Measurements from ENCODE around the gene RPL3. TPM values are rescaled to one million over a fixed set of nuclear protein-coding genes. Genes with fewer than 3 reads are reported as not detected.

The RPL3 gene
- total and polyA plus RNA-seq, 7 experiments from 2014 or later, result 1,611 to 5,509 (median 3,848) TPM

GRCh38 chr22:39303358-39303757 lies 16.1 kb downstream of the RPL3 start:
- peaks cover 0 to 4% of the 10 kb centered on the region in 2 donors for H3K27me3 ChIP-seq (ENCODE audit: control insufficient read depth in 2 of 2, insufficient read depth in 2 of 2, low read length in 2 of 2)
- H3K4me3 Mint-ChIP-seq, result no peak overlapping the region
- ATAC-seq, result no peak
- no peak overlapping the region for H3K27ac ChIP-seq (ENCODE audit: low read depth, low read length)
- ChIA-PET POLR2A (interaction anchor here (1.3 kb wide), 1 partner anchor 132 kb away, joined by 4 read pairs; no protein-coding TSS in a partner anchor), CTCF (interaction anchor here (5.7 kb wide), 1 partner anchor 133 kb away, joined by 83 read pairs; no protein-coding TSS in a partner anchor)
- no peaks in the 10 kb centered on the region for H3K4me1 ChIP-seq (ENCODE audit: control insufficient read depth in 2 of 2, insufficient read depth in 2 of 2, low read length in 2 of 2)
- H3K36me3 ChIP-seq (ENCODE audit: control insufficient read depth in 2 of 3, insufficient read depth in 3 of 3, low read length in 3 of 3), result no peaks in the 10 kb centered on the region
- no peak overlapping the region for H3K4me3 ChIP-seq (ENCODE audit: low read length)
- no peaks in the 10 kb centered on the region for H3K9me3 Mint-ChIP-seq
- intact Hi-C loops (cut with micrococcal nuclease), result no loop called here
- H3K27me3 Mint-ChIP-seq, result peaks cover 8 to 23% (median 13%) of the 10 kb centered on the region in 5 donors
- no peaks in the 10 kb centered on the region for H3K36me3 Mint-ChIP-seq
- no peak overlapping the region for H3K27ac Mint-ChIP-seq
- no peaks in the 10 kb centered on the region for H3K9me3 ChIP-seq (ENCODE audit: control insufficient read depth in 2 of 3, low read length in 3 of 3)
- H3K4me1 Mint-ChIP-seq, result peaks cover 0 to 16% (median 8%) of the 10 kb centered on the region in 7 donors
- no peak for DNase-seq

- DNase-seq (no peak), ATAC-seq (no peak)
- Histone ChIP-seq H3K4me3 (ENCODE audit: low read length) (no peak overlapping the region), H3K9me3 (ENCODE audit: control insufficient read depth in 2 of 3, low read length in 3 of 3) (no peaks in the 10 kb centered on the region), H3K36me3 (ENCODE audit: control insufficient read depth in 2 of 3, insufficient read depth in 3 of 3, low read length in 3 of 3) (no peaks in the 10 kb centered on the region), H3K27me3 (ENCODE audit: control insufficient read depth in 2 of 2, insufficient read depth in 2 of 2, low read length in 2 of 2) (peaks cover 0 to 4% of the 10 kb centered on the region in 2 donors), H3K27ac (ENCODE audit: low read depth, low read length) (no peak overlapping the region), H3K4me1 (ENCODE audit: control insufficient read depth in 2 of 2, insufficient read depth in 2 of 2, low read length in 2 of 2) (no peaks in the 10 kb centered on the region)
- POLR2A ChIA-PET, result interaction anchor here (1.3 kb wide), 1 partner anchor 131 kb away, joined by 4 read pairs; no protein-coding TSS in a partner anchor
- intact Hi-C loops (cut with micrococcal nuclease), result no loop called here
- no peak overlapping the region for H3K27ac Mint-ChIP-seq
- peaks cover 14 to 28% (median 20%) of the 10 kb centered on the region in 5 donors for H3K27me3 Mint-ChIP-seq
- CTCF ChIA-PET, result interaction anchor here (5.7 kb wide), 1 partner anchor 132 kb away, joined by 83 read pairs; no protein-coding TSS in a partner anchor
- H3K4me3 Mint-ChIP-seq, result no peak overlapping the region
- no peaks in the 10 kb centered on the region for H3K9me3 Mint-ChIP-seq
- no peaks in the 10 kb centered on the region for H3K36me3 Mint-ChIP-seq
- H3K4me1 Mint-ChIP-seq, result peaks cover 0 to 16% (median 8%) of the 10 kb centered on the region in 7 donors
These were observed 16.9 kb downstream of the RPL3 start for GRCh38 chr22:39302431-39302960.

- Histone ChIP-seq H3K36me3 (ENCODE audit: control insufficient read depth in 2 of 3, insufficient read depth in 3 of 3, low read length in 3 of 3) (no peaks in the 10 kb centered on the region), H3K27me3 (ENCODE audit: control insufficient read depth in 2 of 2, insufficient read depth in 2 of 2, low read length in 2 of 2) (peaks cover 0 to 4% of the 10 kb centered on the region in 2 donors), H3K9me3 (ENCODE audit: control insufficient read depth in 2 of 3, low read length in 3 of 3) (no peaks in the 10 kb centered on the region), H3K27ac (ENCODE audit: low read depth, low read length) (no peak overlapping the region), H3K4me3 (ENCODE audit: low read length) (no peak overlapping the region), H3K4me1 (ENCODE audit: control insufficient read depth in 2 of 2, insufficient read depth in 2 of 2, low read length in 2 of 2) (no peaks in the 10 kb centered on the region)
- Mint-ChIP-seq H3K36me3 (no peaks in the 10 kb centered on the region), H3K27me3 (peaks cover 14 to 28% (median 20%) of the 10 kb centered on the region in 5 donors), H3K4me1 (peaks cover 0 to 16% (median 8%) of the 10 kb centered on the region in 7 donors), H3K9me3 (no peaks in the 10 kb centered on the region), H3K27ac (no peak overlapping the region), H3K4me3 (no peak overlapping the region)
- intact Hi-C loops (cut with micrococcal nuclease), result no loop called here
- no peak for DNase-seq
- ATAC-seq, result no peak
- ChIA-PET CTCF (no interaction called here), POLR2A (interaction anchor here (1.3 kb wide), 1 partner anchor 131 kb away, joined by 4 read pairs; no protein-coding TSS in a partner anchor)
These were observed 17.5 kb downstream of the RPL3 start for GRCh38 chr22:39301926-39302325.

GRCh38 chr22:39301108-39301507 lies 18.3 kb downstream of the RPL3 start:
- intact Hi-C loops (cut with micrococcal nuclease), result no loop called here
- ChIA-PET CTCF (no interaction called here), POLR2A (no interaction called here)
- H3K9me3 ChIP-seq (ENCODE audit: control insufficient read depth in 2 of 3, low read length in 3 of 3), result no peaks in the 10 kb centered on the region
- no peak overlapping the region for H3K27ac ChIP-seq (ENCODE audit: low read depth, low read length)
- Mint-ChIP-seq H3K36me3 (no peaks in the 10 kb centered on the region), H3K27me3 (peaks cover 17 to 31% (median 25%) of the 10 kb centered on the region in 5 donors), H3K4me3 (no peak overlapping the region), H3K4me1 (peaks cover 4 to 17% (median 8%) of the 10 kb centered on the region in 7 donors), H3K9me3 (no peaks in the 10 kb centered on the region), H3K27ac (peak overlapping the region in 1 of 9 donors; percentile 63)
- H3K4me3 ChIP-seq (ENCODE audit: low read length), result no peak overlapping the region
- H3K36me3 ChIP-seq (ENCODE audit: control insufficient read depth in 2 of 3, insufficient read depth in 3 of 3, low read length in 3 of 3), result no peaks in the 10 kb centered on the region
- ATAC-seq (no peak), DNase-seq (no peak)
- peaks cover 0 to 4% of the 10 kb centered on the region in 2 donors for H3K27me3 ChIP-seq (ENCODE audit: control insufficient read depth in 2 of 2, insufficient read depth in 2 of 2, low read length in 2 of 2)
- no peaks in the 10 kb centered on the region for H3K4me1 ChIP-seq (ENCODE audit: control insufficient read depth in 2 of 2, insufficient read depth in 2 of 2, low read length in 2 of 2)

- Histone ChIP-seq H3K9me3 (ENCODE audit: control insufficient read depth in 2 of 3, low read length in 3 of 3) (no peaks in the 10 kb centered on the region), H3K4me3 (ENCODE audit: low read length) (no peak overlapping the region), H3K4me1 (ENCODE audit: control insufficient read depth in 2 of 2, insufficient read depth in 2 of 2, low read length in 2 of 2) (no peaks in the 10 kb centered on the region), H3K36me3 (ENCODE audit: control insufficient read depth in 2 of 3, insufficient read depth in 3 of 3, low read length in 3 of 3) (no peaks in the 10 kb centered on the region), H3K27me3 (ENCODE audit: control insufficient read depth in 2 of 2, insufficient read depth in 2 of 2, low read length in 2 of 2) (peaks cover 0 to 4% of the 10 kb centered on the region in 2 donors), H3K27ac (ENCODE audit: low read depth, low read length) (no peak overlapping the region)
- H3K36me3 Mint-ChIP-seq, result no peaks in the 10 kb centered on the region
- intact Hi-C loops (cut with micrococcal nuclease), result no loop called here
- no peak for DNase-seq
- H3K27me3 Mint-ChIP-seq, result peaks cover 17 to 31% (median 25%) of the 10 kb centered on the region in 5 donors
- ChIA-PET POLR2A (interaction anchor here (0.7 to 1.2 kb wide), 3 partner anchors 17 to 130 kb away, joined by 3 read pairs; no protein-coding TSS in a partner anchor), CTCF (no interaction called here)
- H3K4me1 Mint-ChIP-seq, result peaks cover 4 to 17% (median 8%) of the 10 kb centered on the region in 7 donors
- no peak overlapping the region for H3K4me3 Mint-ChIP-seq
- no peaks in the 10 kb centered on the region for H3K9me3 Mint-ChIP-seq
- H3K27ac Mint-ChIP-seq, result peak overlapping the region in 2 of 9 donors; percentile 61 to 67
- ATAC-seq, result peak; percentile 70
These were observed 19.1 kb downstream of the RPL3 start for GRCh38 chr22:39300186-39300830.

GRCh38 chr22:39299829-39300178 lies 19.6 kb downstream of the RPL3 start:
- Mint-ChIP-seq H3K36me3 (no peaks in the 10 kb centered on the region), H3K4me3 (no peak overlapping the region), H3K27ac (peak overlapping the region in 1 of 9 donors; percentile 61), H3K9me3 (no peaks in the 10 kb centered on the region), H3K4me1 (peaks cover 4 to 17% (median 8%) of the 10 kb centered on the region in 7 donors), H3K27me3 (peaks cover 17 to 31% (median 25%) of the 10 kb centered on the region in 5 donors)
- CTCF ChIA-PET, result no interaction called here
- intact Hi-C loops (cut with micrococcal nuclease), result no loop called here
- DNase-seq, result no peak
- Histone ChIP-seq H3K9me3 (ENCODE audit: control insufficient read depth in 2 of 3, low read length in 3 of 3) (no peaks in the 10 kb centered on the region), H3K27me3 (ENCODE audit: control insufficient read depth in 2 of 2, insufficient read depth in 2 of 2, low read length in 2 of 2) (peaks cover 0 to 4% of the 10 kb centered on the region in 2 donors), H3K4me1 (ENCODE audit: control insufficient read depth in 2 of 2, insufficient read depth in 2 of 2, low read length in 2 of 2) (no peaks in the 10 kb centered on the region), H3K36me3 (ENCODE audit: control insufficient read depth in 2 of 3, insufficient read depth in 3 of 3, low read length in 3 of 3) (no peaks in the 10 kb centered on the region), H3K27ac (ENCODE audit: low read depth, low read length) (no peak overlapping the region), H3K4me3 (ENCODE audit: low read length) (no peak overlapping the region)
- ATAC-seq, result peak; percentile 45
- POLR2A ChIA-PET, result interaction anchor here (0.7 to 1.2 kb wide), 3 partner anchors 18 to 129 kb away, joined by 3 read pairs; no protein-coding TSS in a partner anchor

Data from naive thymus-derived CD4-positive, alpha-beta T cell (primary cell).